Measurements from ENCODE around the gene FGD3.

Gene FGD3

GRCh38 chr9:93030642-93031628, 83.6 kb downstream of the FGD3 start:
- DNase-seq, result no peak

DNA sequence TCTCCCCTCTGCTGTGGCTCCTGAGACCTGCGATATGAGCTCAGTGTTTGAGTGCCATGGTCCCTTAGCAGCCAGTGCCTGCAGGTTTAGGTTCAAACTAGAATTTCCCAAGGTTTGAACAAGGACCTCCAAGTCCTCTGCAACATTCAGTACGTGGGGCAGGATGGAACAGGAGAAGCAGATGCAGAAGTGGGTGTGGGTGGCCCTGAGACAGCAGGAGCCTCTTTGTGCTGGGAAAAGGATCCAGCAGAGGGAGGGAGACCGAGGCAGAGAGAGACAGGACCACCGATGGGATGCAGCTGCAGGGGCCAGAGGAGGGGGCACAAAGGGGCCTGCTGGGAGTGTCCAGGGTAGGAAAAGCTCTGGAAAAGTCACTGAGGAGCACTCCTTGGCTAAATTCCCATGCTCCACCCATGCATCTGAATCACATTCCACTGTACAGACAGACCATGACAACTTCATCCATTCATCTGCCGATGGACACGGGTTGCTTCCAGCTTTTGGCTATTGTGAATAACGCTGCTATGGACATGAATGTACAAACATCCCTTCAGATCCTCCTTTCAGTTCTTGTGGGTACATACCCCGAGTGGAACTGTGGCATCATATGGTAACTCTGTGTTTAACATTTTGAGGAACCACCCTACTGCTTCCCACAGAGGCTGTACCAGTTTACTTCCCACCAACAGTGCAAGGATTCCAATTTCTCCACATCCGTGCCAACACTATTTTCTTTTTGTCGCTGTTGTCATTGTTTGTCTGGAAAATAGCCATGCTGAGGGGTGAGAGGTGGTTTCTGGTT, 84.5 kb downstream of the FGD3 start:
- DNase-seq, result no peak

DNA sequence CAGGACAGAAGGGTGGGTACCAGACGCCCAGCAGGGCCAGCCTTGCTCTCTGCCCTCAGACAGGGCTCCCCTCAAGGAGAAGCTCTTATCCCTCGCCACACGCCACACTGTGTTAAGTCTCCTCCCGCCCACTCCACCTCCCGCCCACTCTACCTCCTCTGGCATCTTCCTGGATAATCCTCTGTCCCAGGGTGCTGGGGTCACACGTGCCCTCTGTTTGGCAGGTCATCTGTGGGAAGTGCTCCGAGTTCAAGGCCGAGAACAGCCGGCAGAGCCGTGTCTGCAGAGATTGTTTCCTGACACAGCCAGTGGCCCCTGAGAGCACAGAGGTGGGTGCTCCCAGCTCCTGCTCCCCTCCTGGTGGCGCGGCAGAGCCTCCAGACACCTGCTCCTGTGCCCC, 85.2 kb downstream of the FGD3 start:
- no peak for DNase-seq

GRCh38 chr9:93033531-93033930, 86.2 kb downstream of the FGD3 start:
- DNase-seq, result no peak

DNA sequence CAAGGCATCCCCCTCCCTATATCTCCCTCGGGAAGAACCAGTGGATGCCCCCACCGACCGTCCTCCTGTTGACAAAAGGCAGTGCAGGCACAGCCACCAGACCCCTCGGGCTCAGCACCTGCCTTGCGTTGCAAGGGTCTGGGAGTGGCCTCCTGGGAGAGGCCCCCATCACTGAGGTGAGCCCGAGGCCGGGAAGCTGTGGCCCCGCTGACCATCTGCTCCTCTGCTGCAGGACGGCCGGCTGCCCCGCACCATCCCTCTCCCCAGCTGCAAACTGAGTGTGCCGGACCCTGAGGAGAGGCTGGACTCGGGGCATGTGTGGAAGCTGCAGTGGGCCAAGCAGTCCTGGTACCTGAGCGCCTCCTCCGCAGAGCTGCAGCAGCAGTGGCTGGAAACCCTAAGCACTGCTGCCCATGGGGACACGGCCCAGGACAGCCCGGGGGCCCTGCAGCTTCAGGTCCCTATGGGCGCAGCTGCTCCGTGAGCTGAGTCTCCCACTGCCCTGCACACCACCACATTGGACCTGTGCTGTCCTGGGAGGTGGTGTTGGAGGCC, 87.9 kb downstream of the FGD3 start:
- no peak for DNase-seq

DNA sequence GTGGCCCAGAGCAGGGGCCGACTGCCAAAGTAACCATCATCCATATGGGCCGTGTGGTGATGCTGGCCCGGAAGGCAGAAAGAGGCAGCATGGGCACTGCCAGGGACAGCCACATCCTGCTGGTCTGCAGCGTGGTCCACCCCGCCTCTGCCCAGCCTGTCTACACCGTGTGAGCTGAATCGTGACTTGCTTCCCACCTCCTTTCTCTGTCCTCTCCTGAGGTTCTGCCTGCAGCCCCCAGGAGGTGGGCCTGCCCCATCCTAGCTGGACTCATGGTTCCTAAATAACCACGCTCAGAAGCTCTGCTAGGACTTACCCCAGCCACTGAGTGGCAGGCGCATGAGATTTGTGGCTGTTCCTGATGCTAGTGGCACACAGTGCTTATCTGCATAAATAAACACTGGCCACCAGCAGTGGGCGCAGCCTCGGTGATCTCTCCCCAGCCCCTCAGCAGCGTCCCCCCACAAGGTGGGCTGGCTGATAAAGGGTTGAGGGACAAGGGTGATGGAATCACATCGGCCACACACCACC, 88.6 kb downstream of the FGD3 start:
- DNase-seq, result no peak

DNA sequence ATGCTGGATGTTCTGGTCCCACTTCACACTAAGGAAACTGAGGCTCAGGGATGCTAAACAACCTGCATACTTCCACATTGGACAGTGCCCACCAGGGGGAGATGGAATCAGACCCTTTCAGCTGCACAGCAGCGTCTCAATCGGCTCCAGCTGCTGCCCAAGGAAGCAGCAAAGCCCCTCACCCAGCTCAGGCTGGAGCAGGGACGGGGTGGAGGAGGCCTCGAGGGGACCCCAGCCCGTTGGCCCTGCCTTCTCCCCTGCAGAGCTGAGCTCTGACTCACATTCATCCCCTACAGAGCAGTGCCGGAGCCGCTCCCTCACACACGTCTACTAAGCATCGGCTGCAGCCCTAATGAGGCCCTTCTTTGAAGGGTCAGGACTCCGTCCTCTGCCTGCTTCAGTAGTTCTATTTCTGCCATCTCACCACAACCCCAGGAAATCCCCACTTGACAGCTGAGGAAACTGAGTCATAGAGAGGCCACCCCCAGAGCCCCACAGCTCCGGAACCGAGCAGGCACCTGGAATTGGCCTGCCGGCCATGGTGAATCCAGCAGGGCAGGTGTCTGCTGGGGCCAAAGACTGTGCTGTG, 89.7 kb downstream of the FGD3 start:
- DNase-seq, result no peak

DNA sequence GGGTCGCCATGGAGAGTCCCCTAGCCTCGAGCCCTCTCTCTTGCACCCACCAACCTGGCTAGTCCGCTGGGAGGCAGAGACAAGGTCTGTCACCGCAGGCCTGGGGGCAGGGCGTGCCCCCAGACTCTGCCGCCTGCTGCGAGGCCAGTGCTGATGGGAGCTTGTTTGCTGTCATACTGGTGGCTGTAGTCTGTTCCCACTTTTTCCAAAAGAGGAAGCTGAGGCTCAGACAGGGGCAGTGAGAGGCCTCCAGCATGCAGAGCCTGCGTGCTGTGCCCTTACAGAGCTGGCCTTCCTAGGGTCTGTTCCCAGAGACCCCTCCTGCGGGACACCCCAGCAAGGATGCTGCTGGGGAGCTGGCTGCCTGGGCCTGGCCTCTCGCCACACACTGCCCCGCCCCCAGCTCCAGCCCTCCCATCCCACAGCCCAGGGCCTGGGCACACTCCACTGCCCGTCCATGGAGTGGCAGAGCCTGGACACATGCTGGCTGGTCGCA, 90.2 kb downstream of the FGD3 start:
- DNase-seq, result peak in 15 of 56 donors; percentile 4 to 37 (median 17)

- DNase-seq, result no peak
Observed at GRCh38 chr9:93038918-93039317, 91.6 kb downstream of the FGD3 start.

DNA sequence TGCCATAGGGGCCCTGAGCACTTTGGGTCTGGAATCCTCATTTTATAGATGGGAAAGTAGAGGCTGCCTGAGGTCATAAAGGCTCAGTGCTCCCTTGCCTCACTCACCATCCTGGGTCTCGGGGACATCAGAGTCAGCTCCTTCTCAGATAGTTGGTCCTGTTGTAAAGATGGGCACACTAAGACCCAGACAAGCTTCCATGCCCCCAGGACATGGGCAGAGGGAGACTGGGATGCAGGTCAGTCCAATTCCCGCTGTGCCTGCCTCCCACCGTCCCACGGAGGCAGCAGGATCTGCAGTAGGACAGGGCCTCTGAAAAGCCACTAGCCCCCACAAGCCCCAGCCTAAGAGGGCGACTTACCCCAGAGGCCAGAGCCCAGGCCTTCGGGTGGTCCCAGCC, 92.1 kb downstream of the FGD3 start:
- no peak for DNase-seq

GRCh38 chr9:93039976-93040375, 92.7 kb downstream of the FGD3 start:
- DNase-seq, result no peak

GRCh38 chr9:93040409-93040808, 93.1 kb downstream of the FGD3 start:
- DNase-seq, result no peak

DNA sequence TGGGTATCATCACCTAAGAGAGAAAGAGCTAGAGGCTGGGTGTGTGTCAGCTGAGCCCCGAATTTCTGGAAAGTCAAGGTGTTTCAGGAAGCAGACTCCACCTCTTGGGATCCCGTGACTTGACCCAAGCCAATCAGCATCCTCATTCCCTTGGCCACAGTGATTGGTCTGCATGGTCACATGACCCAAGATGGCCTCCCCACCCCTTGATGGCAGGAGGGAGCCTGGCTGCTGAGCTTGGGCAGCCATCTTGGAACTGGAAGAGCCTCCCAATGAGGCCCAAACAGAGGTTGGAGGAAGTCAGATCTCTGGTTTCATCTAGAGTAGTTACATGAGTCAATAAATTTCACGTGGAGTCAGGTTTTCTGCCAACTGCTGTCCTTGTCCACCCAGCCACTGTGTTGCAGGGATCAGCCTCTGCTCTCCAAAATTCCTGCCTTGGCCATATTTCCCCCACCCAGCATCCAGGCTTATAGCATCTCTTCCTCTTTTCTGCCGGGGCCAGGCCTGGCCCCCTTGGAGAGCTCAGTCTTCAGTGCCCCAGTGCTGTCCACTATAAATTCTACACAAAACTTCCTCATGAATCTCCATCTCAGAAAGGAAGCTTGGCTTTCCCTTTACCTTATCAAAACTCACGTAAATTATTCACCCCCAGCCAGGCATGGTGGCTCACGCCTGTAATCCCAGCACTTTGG, 93.9 kb downstream of the FGD3 start:
- no peak for DNase-seq

GRCh38 chr9:93043122-93043521, 95.8 kb downstream of the FGD3 start:
- DNase-seq, result no peak

DNA sequence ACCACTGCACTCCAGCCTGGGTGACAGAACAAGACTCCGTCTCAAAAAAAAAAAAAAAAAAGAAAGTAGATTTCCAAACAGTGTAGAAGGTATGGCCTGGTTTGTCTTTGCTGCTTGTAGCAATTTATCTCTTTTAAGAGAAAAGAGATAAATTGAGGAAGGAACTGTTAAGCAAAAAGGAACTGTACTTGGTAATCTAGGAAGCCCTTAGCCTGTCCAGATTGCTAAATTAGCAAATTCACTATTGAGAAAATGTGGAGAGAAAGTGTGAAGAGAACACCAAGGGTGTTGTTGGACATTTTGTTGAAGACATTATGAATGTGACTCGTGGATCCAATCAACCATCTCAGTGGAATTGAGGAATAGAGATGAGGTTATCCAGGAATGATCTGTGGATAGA, 98.2 kb downstream of the FGD3 start:
- DNase-seq, result no peak

GRCh38 chr9:93048566-93049448, 101.5 kb downstream of the FGD3 start:
- no peak for DNase-seq

GRCh38 chr9:93049491-93049890, 102.2 kb downstream of the FGD3 start:
- no peak for DNase-seq

DNA sequence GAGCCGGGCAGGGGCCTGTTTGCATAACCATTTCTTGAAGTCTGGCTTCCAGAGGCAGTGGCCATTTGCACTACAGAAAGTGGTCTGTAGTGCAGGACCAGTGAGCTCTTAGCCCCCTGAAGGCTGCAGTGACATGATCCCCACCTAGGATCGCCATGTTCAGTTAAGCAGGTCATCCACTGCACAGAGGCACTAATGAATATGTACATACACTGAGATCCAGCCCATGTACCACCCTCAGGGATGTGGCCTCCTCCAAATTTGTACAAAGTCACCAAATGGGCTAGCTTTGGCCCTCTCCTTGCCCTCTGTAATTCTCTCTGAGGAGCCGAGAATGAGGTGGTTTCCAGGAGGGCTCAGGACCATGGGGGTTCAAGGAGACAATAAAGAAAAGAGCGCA, 102.9 kb downstream of the FGD3 start:
- DNase-seq, result no peak

DNA sequence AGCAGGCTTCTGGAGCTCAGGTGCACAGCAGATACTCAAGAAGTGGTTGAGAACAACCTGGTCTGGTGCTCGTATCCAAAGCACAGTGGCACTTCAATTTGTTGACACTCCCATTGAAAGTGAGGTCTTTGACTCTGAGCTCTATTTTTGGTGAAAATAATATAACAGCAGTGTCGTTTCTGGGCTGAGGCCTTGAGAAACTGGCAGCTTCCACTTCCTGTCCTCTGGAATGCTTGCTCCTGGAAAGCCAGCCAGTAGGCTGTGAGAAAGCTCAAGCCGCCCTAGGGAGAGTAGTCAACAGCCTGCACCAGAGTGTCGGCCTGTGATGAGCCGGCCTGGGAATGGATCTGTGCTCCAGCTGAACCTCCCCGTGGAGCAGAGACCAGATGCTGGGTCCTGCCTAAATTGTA, 104.4 kb downstream of the FGD3 start:
- DNase-seq, result no peak

Data from nucleus accumbens (tissue), 56 donors.